Smooth muscle cell of the pulmonary artery (primary cell): Measurements from ENCODE around the gene ING2. TPM values are rescaled to one million over a fixed set of nuclear protein-coding genes. Genes with fewer than 3 reads are reported as not detected.

ENCODE experiments used
- total RNA-seq: library from RNA; depleted of rRNA; stranded (reverse); fragments of >200 nt; gene quantifications from 2 replicates; pipeline ENCODE4 v1.2.3, GENCODE V29; 2014

Gene ING2, protein sequence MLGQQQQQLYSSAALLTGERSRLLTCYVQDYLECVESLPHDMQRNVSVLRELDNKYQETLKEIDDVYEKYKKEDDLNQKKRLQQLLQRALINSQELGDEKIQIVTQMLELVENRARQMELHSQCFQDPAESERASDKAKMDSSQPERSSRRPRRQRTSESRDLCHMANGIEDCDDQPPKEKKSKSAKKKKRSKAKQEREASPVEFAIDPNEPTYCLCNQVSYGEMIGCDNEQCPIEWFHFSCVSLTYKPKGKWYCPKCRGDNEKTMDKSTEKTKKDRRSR
- total RNA-seq: 8.9 and 11.6 TPM in 2 replicates

DNA sequence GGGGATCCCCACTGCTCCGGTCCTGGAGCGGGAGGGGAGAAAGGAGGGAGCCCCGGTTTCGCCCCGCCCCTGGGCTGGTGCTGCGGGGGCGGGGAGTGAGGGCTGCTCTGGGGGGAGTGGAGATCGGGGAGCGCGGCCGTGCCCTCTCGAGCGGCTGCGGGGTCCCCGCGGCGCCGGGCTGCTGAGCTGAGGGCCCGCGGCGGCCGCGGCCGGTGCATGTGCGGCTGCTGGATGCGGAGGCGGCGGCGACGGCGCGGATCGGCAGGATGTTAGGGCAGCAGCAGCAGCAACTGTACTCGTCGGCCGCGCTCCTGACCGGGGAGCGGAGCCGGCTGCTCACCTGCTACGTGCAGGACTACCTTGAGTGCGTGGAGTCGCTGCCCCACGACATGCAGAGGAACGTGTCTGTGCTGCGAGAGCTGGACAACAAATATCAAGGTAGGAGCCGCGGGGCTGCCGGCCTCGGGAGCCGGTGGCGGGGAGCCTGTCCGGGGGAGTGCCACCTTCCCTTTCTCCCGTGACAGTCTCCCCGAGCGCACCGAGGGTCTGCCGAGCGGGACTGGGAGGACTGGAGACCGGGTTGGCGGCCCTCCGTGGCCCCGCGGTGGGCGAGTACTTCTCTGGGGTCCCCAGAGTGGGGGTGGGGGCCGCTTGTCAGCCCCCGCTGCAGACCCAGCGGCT lies at the start of gene ING2:
TSS of gene ING2 (plus strand) at position 129 of the 681 bp plus-strand sequence. CDS start at position 267, 138 bp downstream.

Other genes with a start within 250 kb of the ING2 start
- gene CLDN22, start 184.8 kb upstream of the ING2 start, total RNA-seq: under 0.01 TPM in 1 of 2 replicates, not detected in the other
- not detected in 2 replicates for gene CLDN24, start 182.6 kb upstream of the ING2 start, total RNA-seq
- 12.9 and 13.8 TPM in 2 replicates for gene CDKN2AIP, start 60.4 kb upstream of the ING2 start, total RNA-seq
- 18.1 and 24.4 TPM in 2 replicates for gene RWDD4, start 154.1 kb downstream of the ING2 start, total RNA-seq
- gene TRAPPC11, start 154.2 kb downstream of the ING2 start, total RNA-seq: 42.5 and 45.1 TPM in 2 replicates